H7 (cell line): ENCODE data around the gene ACTN2. TPM values are rescaled to one million over a fixed set of nuclear protein-coding genes. Genes with fewer than 3 reads are reported as not detected.
A peak's percentile ranks its signal among the peaks of the same experiment; 100 is the strongest.

Source experiments
- DNase-seq: peaks from one replicate; pipeline ENCODE4 v3.0.0; 2012
- H3K27me3 ChIP-seq: 2 replicates; pipeline ENCODE4 v1.6.0; 2011; ENCODE audit warnings: mild to moderate bottlenecking, low read length; ENCODE audit not compliant: control insufficient read depth, insufficient read depth
- H3K36me3 ChIP-seq: replicated peaks from 2 replicates; pipeline ENCODE4 v1.5.1; 2011; ENCODE audit warnings: low read length; ENCODE audit not compliant: control insufficient read depth, insufficient read depth
- H3K4me3 ChIP-seq: 2 replicates; pipeline ENCODE4 v1.5.1; 2011; ENCODE audit warnings: low read depth, mild to moderate bottlenecking, control low read depth, low read length, moderate library complexity; ENCODE audit not compliant: insufficient read depth
- total RNA-seq: library from RNA; depleted of rRNA; stranded (reverse); fragments of >200 nt; shearing (Covaris generic); gene quantifications from 2 replicates; pipeline ENCODE4 v1.2.3, GENCODE V29; 2014

Gene ACTN2
- total RNA-seq, 1 experiment from 2014 or later, result 0.83 TPM

GRCh38 chr1:236742421-236743160 is 56.3 kb downstream of the ACTN2 start:
- Histone ChIP-seq H3K4me3 (no peak overlapping the region), H3K36me3 (peaks cover 2% of the 10 kb centered on the region; the same call in 1 of the 2 replicates), H3K27me3 (no peaks in the 10 kb centered on the region)
- DNase-seq, result no peak

GRCh38 chr1:236744533-236744932 is 58.2 kb downstream of the ACTN2 start:
- no peak overlapping the region for H3K4me3 ChIP-seq
- no peak for DNase-seq
- peaks cover 2% of the 10 kb centered on the region; the same call in 1 of the 2 replicates for H3K36me3 ChIP-seq
- H3K27me3 ChIP-seq, result no peaks in the 10 kb centered on the region

DNA sequence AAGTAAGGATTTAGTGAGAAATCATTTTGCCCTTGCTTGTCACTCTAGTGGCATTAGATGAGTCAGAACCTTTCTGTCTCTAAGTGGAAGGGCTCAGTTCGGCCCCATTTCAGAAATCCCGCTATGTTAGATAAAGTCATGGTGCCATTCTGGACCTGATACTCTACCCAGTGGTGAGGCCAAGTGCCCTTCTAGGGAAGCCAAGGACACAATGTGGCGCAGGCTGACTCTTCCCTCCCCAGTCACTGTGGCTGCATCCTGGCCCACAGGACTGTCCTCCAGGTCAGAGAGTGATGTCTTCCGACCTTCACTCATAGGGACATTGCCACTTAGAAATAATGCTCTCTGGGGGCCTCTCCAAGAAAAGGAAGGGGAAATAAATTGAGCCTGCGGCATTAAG is 60.5 kb downstream of the ACTN2 start:
- no peak for DNase-seq
- H3K27me3 ChIP-seq, result no peaks in the 10 kb centered on the region
- no peaks in the 10 kb centered on the region for H3K36me3 ChIP-seq
- H3K4me3 ChIP-seq, result no peak overlapping the region

DNA sequence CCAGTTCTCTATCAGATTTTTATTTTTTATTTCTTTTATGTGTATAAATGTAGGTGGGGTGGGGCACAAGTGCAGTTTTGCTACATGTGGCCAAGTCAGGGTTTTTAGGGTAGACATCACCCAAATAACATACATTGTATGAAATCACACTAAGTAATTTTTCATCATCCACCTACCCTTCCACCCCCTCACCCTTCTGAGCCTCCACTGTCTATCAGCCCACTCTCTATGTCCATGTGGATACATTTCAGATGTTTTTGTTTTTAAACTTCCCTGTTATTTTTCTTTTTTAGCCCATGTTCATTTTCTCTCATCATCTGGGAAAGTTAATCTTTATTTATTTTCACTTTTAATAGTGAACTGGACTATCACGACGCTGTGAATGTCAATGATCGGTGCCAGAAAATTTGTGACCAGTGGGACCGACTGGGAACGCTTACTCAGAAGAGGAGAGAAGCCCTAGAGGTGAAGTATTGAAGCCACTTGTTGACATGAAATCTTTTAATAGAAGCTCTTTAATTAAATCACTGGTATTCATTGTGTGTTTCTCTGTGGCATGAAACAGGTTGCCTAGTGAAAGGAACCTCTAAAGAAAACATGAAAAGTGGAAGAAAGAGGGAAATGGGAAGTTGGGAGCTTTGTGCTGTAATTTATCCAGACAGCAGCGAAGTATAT is 61.1 kb downstream of the ACTN2 start:
- Histone ChIP-seq H3K27me3 (no peaks in the 10 kb centered on the region), H3K4me3 (no peak overlapping the region), H3K36me3 (no peaks in the 10 kb centered on the region)
- no peak for DNase-seq

GRCh38 chr1:236748268-236748870 is 62.1 kb downstream of the ACTN2 start:
- H3K36me3 ChIP-seq, result no peaks in the 10 kb centered on the region
- DNase-seq, result no peak
- H3K4me3 ChIP-seq, result no peak overlapping the region
- H3K27me3 ChIP-seq, result no peaks in the 10 kb centered on the region

- no peak for DNase-seq
- Histone ChIP-seq H3K36me3 (peaks cover 1% of the 10 kb centered on the region), H3K4me3 (no peak overlapping the region), H3K27me3 (no peaks in the 10 kb centered on the region)
Measured at GRCh38 chr1:236750928-236751327, 64.6 kb downstream of the ACTN2 start.

GRCh38 chr1:236751385-236751784 is 65.1 kb downstream of the ACTN2 start:
- H3K36me3 ChIP-seq, result peaks cover 1% of the 10 kb centered on the region
- no peak for DNase-seq
- no peaks in the 10 kb centered on the region for H3K27me3 ChIP-seq
- no peak overlapping the region for H3K4me3 ChIP-seq

DNA sequence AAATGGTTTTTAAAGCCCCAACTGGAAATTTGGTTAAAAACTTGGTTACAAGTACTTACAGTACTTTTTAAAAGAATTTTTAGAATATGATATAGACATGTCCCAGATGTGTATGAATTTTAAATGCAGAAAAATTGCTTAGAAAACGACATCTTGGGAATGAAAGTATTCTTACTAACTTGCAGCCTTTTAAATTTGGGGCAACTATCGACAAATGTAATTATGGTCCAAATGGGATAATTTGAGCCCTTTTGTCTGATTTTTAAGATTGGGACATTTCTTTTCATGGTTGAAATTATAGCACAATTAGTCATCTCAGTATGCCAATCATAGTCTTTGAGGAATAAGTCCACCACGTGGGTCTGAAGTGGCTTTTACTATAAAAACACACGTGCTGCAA is 65.6 kb downstream of the ACTN2 start:
- Histone ChIP-seq H3K4me3 (no peak overlapping the region), H3K27me3 (no peaks in the 10 kb centered on the region), H3K36me3 (peaks cover 1% of the 10 kb centered on the region)
- no peak for DNase-seq

DNA sequence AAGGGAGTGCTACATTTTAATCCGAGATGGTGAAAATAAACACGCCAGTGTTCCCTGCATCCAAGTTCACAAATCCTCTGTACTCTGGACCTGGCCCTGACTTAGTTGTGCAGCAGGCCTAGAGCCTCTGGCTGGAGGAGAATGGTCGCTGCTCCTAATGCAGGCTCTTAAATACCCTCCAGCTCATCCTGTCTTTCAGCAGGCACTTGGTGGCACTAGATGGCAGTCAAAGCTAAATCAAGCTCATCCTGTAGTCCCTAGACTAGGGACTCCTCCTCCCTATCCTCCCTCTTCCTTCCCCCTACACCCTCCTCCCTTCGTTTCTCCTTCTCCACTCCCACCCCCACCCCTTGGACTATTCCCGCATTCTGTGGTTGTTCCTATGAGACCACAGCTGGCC is 67.2 kb downstream of the ACTN2 start:
- peak; percentile 70 for DNase-seq
- peaks cover 1% of the 10 kb centered on the region for H3K36me3 ChIP-seq
- H3K4me3 ChIP-seq, result no peak overlapping the region
- no peaks in the 10 kb centered on the region for H3K27me3 ChIP-seq

DNA sequence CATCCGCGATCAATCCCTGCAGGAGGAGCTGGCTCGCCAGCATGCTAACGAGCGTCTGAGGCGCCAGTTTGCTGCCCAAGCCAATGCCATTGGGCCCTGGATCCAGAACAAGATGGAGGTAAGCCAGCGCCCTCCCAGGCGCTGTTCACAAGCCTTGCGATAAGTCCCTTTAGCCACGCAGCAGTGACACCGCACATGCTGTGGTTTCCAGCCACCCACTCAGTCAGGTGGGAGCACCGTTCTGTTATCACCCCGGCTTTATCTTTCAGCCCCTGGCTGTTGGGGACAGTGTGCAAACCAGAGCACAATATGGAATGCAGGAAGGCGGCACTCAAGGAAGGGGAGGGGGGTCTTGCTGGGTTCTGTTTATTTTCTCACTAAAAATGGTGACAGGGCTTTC is 67.7 kb downstream of the ACTN2 start:
- no peak overlapping the region for H3K4me3 ChIP-seq
- peaks cover 2% of the 10 kb centered on the region for H3K36me3 ChIP-seq
- no peaks in the 10 kb centered on the region for H3K27me3 ChIP-seq
- DNase-seq, result no peak

- Histone ChIP-seq H3K36me3 (peaks cover 2% of the 10 kb centered on the region), H3K27me3 (no peaks in the 10 kb centered on the region), H3K4me3 (no peak overlapping the region)
- DNase-seq, result no peak
Measured at GRCh38 chr1:236754525-236755210, 68.4 kb downstream of the ACTN2 start.

DNA sequence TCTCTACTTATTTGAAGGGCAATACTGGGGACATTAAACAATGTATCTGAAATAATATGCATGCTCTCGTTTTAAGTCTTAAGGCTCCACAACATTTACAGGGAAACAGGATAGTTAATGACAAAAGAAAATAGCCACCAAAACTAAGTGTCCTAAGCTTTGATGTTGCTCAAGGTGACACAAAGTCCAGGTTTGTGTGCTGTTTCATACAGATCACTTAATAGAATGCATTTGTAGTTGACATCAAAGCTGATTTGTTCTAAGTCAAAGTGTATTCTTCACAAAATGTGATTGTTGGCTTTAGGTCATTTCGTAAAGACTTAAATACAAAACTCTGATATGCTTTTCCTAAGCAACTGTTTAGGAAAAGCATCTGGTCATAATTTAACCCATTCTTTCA is 71.3 kb downstream of the ACTN2 start:
- H3K4me3 ChIP-seq, result no peak overlapping the region
- no peak for DNase-seq
- no peaks in the 10 kb centered on the region for H3K27me3 ChIP-seq
- H3K36me3 ChIP-seq, result peaks cover 2% of the 10 kb centered on the region

- H3K27me3 ChIP-seq, result no peaks in the 10 kb centered on the region
- H3K36me3 ChIP-seq, result peaks cover 2% of the 10 kb centered on the region
- peak; percentile 68 for DNase-seq
- H3K4me3 ChIP-seq, result no peak overlapping the region
Measured at GRCh38 chr1:236759252-236759859, 73.1 kb downstream of the ACTN2 start.

- peaks cover 1% of the 10 kb centered on the region for H3K36me3 ChIP-seq
- H3K4me3 ChIP-seq, result no peak overlapping the region
- no peaks in the 10 kb centered on the region for H3K27me3 ChIP-seq
- DNase-seq, result no peak
Measured at GRCh38 chr1:236760480-236760879, 74.2 kb downstream of the ACTN2 start.
